HG03575 (cell line): ENCODE measurements around the gene NAT9.

Experiments
- ATAC-seq: cut with Tn5 transposase; IDR thresholded peaks from one replicate; pipeline ENCODE4 v1.9.1; 2021; ENCODE audit not compliant: unreplicated experiment, insufficient number of reproducible peaks, low FRiP score; ENCODE audit errors: extremely low read depth

The NAT9 gene

GRCh38 chr17:74768069-74768762 is 7.9 kb downstream of the NAT9 start:
- no peak for ATAC-seq

DNA sequence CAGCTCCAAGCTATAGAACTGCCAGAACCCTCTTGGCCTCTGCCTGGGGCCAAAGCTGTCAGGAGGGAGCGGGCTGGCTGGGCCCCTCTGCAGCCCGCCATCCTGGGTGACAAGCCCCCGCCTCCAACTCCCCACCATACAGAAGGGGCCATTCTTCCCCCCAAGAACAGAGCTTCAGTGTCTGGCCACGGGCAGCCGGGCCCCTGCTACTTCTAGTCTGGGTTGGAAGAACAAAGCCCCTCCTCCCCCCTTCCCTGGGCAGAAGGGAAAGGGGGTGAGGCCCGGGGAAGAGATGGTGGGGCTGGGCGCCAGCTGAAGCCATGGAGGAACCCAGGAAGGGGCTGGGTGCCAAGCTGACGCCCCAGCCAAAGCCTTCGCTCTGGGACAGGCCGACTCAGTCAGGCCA is 9.0 kb downstream of the NAT9 start:
- ATAC-seq, result no peak

GRCh38 chr17:74766413-74766812 is 9.7 kb downstream of the NAT9 start:
- ATAC-seq, result no peak

- no peak for ATAC-seq
These were observed 11.3 kb downstream of the NAT9 start for GRCh38 chr17:74764751-74765286.

GRCh38 chr17:74763565-74764387 is 12.4 kb downstream of the NAT9 start:
- ATAC-seq, result no peak

DNA sequence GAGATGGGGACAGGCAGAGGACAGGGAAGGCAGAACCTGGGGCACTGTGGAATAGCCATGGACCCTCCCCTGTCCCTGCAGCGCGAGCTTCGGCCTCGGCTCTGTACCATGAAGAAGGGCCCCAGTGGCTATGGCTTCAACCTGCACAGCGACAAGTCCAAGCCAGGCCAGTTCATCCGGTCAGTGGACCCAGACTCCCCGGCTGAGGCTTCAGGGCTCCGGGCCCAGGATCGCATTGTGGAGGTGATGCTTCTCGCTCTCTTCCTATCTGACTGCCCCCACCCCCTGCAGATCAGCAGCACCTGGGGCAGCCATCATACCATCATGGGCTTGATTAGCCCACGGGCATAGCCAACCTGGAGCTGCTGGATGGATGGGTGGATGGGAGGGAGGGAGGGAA is 14.2 kb downstream of the NAT9 start:
- ATAC-seq, result no peak

DNA sequence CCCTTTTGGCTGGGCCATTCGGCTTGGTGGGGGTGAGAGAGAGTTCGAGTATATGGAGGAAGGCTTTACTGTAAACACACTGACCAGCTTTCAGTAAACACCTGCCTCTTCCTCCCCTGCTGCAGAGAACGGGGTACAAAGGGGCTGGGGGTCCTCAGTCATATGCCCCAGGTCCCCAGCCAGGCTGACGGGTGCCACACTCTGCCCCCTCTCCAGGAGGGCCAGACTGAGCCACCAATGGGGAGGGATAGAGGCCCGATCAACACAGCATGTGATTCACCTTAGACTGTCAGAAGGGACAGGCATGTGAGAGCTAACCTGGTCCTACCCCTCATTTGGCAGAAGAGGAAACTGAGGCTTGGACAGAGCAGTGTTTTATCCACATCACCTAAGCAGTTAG is 14.7 kb downstream of the NAT9 start:
- ATAC-seq, result no peak

GRCh38 chr17:74760404-74761105 is 15.6 kb downstream of the NAT9 start:
- ATAC-seq, result no peak

DNA sequence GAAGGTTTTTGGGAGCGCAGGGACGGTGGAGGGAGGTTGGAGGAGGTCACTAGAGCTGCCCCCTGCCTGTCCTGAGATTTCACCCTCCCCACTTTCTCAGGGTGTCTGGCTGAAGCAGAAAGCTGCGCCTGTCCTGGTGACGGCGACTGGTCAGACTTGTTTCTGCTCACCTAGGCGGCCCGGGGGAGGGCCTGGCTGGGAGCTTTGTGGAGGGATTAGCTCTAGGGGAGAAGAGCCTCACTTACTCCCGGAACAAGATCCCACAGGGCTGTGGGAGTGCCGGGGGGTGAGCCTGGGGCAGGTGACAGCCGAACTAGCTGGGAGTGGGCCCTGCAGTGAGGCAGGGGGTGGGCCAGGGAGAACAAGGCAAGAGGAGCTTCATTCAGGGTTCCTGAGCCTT is 16.2 kb downstream of the NAT9 start:
- ATAC-seq, result no peak

- no peak for ATAC-seq
These were observed 16.8 kb downstream of the NAT9 start for GRCh38 chr17:74759243-74759801.

GRCh38 chr17:74758848-74759168 is 17.3 kb downstream of the NAT9 start:
- no peak for ATAC-seq

DNA sequence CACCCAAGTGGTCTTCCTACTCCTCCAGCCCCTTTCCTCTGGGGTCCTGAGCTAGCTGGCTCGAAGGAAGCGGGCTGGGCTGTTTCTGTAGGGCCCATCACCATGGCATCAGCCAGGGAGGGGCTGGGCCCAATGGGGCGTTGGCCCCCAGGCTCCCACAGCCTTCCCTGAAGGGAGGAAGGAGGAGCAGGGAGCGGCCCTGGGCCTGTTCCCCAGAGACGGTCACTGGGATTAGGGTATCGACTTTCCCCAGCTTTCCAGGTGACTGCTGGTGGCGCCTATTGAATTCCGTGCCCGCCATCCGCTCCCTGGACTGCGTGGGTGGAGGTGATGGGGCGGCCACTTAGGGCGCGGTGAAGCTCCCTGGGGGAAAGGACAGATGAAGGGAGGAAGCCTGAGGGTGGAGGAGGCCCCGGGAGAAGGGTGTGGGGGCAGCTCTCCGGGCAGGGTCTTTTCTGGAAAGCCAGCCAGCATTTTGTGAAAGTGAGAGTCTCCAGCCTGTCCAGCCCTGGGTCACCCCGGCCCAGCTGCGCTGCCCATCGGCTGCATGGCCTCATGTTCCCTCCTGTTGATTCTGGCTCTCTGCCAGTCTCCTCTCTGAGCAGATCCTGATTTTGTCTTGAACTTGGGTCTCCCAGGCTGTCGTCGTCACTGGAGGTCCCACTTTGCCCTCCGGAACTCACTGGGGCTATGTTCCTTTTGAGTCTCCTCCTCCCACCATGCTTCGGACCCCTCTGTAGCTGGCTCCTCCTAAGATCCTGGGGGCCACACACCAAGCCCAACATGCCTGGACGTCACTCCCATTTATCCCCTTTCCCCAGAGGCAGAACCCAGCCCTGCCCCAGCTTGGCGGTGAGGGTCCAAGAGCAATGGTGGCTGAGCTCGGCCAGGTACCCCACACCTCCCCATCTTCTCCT is 18.0 kb downstream of the NAT9 start:
- ATAC-seq, result no peak

GRCh38 chr17:74757502-74757901 is 18.6 kb downstream of the NAT9 start:
- no peak for ATAC-seq

- no peak for ATAC-seq
These were observed 19.3 kb downstream of the NAT9 start for GRCh38 chr17:74756891-74757290.

DNA sequence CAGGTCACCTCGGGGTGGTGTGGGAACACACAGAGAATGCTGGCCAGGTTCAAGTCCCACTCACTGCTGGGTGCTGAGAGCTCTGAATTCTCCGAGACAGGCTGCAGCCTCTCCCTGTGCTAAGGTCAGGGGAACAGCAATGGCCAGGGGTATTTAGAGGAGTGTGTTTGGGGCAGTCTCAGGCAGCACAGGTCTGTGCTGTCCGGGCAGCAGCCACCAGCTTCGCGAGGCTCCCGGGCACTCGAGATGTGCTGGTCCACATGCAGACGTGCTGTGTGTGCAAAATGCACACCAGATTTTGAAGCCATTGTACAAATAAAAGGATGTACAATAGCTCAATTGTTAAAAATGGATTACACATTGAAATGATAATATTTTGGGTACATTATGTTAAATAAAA is 20.6 kb downstream of the NAT9 start:
- no peak for ATAC-seq

GRCh38 chr17:74754832-74755231 is 21.3 kb downstream of the NAT9 start:
- ATAC-seq, result no peak

DNA sequence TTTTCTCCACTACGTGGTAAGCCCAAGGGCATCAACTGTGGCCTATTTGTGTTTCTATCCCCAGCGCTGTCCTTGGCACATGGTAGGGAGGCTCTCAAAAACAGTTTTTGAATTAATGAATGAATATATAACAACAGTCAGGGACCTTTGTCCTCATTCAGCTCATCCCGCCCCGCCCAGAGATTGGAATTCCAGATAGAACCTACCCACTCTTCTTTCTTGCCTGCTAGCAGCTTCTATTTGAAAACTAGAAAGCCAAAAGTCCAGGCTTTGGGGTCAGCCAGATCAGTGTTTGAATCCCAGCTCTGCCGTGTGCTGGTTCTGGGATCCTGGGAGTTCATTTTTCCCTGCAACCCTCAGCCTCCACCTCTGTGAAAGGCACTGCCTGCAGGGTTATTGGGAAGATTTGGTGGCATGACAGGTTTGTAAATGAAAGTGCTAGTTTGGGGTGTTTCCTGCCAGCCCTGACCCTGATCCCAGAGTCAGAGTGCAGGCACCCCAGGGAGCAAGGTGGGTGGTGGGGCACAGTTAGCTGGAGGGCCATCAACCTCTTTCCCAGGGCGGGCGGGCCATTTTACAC is 23.2 kb downstream of the NAT9 start:
- ATAC-seq, result no peak

GRCh38 chr17:74752415-74752814 is 23.7 kb downstream of the NAT9 start:
- no peak for ATAC-seq
